Natural killer cell (primary cell): ENCODE results near the gene FOXJ2. TPM values are rescaled to one million over a fixed set of nuclear protein-coding genes. Genes with fewer than 3 reads are reported as not detected.

Source experiments
- ATAC-seq, 3 donors: fragments of 150-1000 bp in 2 of 3; fragments of 200-7000 bp in 1 of 3; cut with Tn5 transposase; 1 replicate in 1 of 3; 2 replicates in 2 of 3; pipeline ENCODE4 v1.10.0; 2021; ENCODE audit warnings: mild to moderate bottlenecking in 2 of 3, moderate library complexity in 2 of 3
- DNase-seq, 2 donors: peaks; one replicate each; pipeline versions ENCODE4 v3.0.0 to v3.0.0-alpha.2; 2013 to 2021; ENCODE audit warnings: mixed read lengths in 1 of 2
- H3K27ac ChIP-seq: one replicate; pipeline ENCODE4 v1.5.1; 2013; ENCODE audit warnings: mild to moderate bottlenecking, low read length
- H3K27me3 ChIP-seq: one replicate; pipeline ENCODE4 v1.6.1; 2013; ENCODE audit warnings: low read length; ENCODE audit not compliant: control insufficient read depth, insufficient read depth
- H3K36me3 ChIP-seq: one replicate; pipeline ENCODE4 v1.6.1; 2013; ENCODE audit warnings: low read length; ENCODE audit not compliant: control insufficient read depth, insufficient read depth
- H3K4me1 ChIP-seq: one replicate; pipeline ENCODE4 v1.6.1; 2013; ENCODE audit warnings: low read length; ENCODE audit not compliant: control insufficient read depth, insufficient read depth
- H3K4me3 ChIP-seq: one replicate; pipeline ENCODE4 v1.5.1; 2013; ENCODE audit warnings: low read length
- H3K9me3 ChIP-seq: one replicate; pipeline ENCODE4 v1.6.1; 2013; ENCODE audit warnings: low read length; ENCODE audit not compliant: control insufficient read depth, insufficient read depth
- H3K27ac Mint-ChIP-seq, 2 donors: one replicate each; pipeline ENCODE4 v1.8.0; 2022; ENCODE audit warnings: mild to moderate bottlenecking in 2 of 2, mixed read lengths in 2 of 2, moderate library complexity in 1 of 2
- H3K27me3 Mint-ChIP-seq, 2 donors: one replicate each; pipeline ENCODE4 v1.8.0; 2022; ENCODE audit warnings: low read depth in 2 of 2, mixed read lengths in 2 of 2
- H3K36me3 Mint-ChIP-seq: one replicate; pipeline ENCODE4 v1.8.0; 2022; ENCODE audit warnings: mixed read lengths
- H3K4me1 Mint-ChIP-seq, 2 donors: one replicate each; pipeline ENCODE4 v1.8.0; 2022; ENCODE audit warnings: mixed read lengths in 2 of 2
- H3K4me3 Mint-ChIP-seq: one replicate; pipeline ENCODE4 v1.8.0; 2022; ENCODE audit warnings: mild to moderate bottlenecking, moderate library complexity, mixed read lengths
- H3K9me3 Mint-ChIP-seq, 2 donors: one replicate each; pipeline ENCODE4 v1.8.0; 2022; ENCODE audit warnings: mixed read lengths in 2 of 2
- WGBS: methylation state at CpG from one replicate; pipeline ENCODE4 v1.1.7; 2013; ENCODE audit warnings: missing lambda C conversion rate; ENCODE audit not compliant: insufficient coverage; 5-methylcytosine and 5-hydroxymethylcytosine counted together
- intact Hi-C: fragments of 100-400 bp; cut with micrococcal nuclease; formaldehyde crosslinking; loops from one replicate; pipeline ENCODE4 v1.14.2; 2022
- total RNA-seq, 4 donors: library from RNA; stranded (reverse); fragments of 120-200 nt in 1 of 4; gene quantifications; one replicate each; pipeline versions ENCODE4 v1.2.3 to v1.2.4, GENCODE V29; 2013 to 2022
- TF ChIP-seq, protein P1 (sequence below): fragments of 200-600 bp; IDR thresholded peaks from one replicate; pipeline ENCODE4 v1.8.0; 2022; ENCODE audit warnings: antibody characterized with exemption

The FOXJ2 gene
- total RNA-seq, 3 donors from 2014 or later (not counting 1 experiment from before 2014, with no cell fraction given) = 27.8 to 28.5 (median 28.4) TPM

DNA sequence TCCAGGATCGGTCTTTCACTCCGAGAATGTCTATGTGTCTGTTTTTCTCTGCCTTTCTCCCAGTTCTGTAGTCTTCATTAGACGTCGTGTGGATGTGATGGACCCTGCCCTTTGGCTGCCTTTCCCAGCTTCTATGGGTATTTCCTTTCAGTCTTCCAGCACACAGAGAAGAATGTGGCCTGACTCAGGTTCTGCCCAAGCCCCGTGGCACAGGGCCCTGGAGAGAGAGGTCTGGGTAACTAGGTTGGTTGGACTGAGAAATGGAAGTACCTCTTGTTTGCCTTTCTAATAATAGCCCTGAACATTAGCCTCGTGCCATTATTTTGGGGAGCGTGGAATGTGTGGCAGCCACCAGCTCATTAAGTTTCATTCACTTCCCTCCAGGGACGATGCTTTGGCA is 3.8 kb downstream of the FOXJ2 start:
- Mint-ChIP-seq H3K36me3 (no peaks in the 10 kb centered on the region), H3K4me1 (peaks cover 71 to 72% of the 10 kb centered on the region in 2 donors), H3K27ac (peak overlapping the region; percentile 57 to 74), H3K4me3 (peak overlapping the region; percentile 58), H3K9me3 (no peaks in the 10 kb centered on the region), H3K27me3 (no peaks in the 10 kb centered on the region)
- ATAC-seq = no peak
- intact Hi-C loops = no loop called here
- TF ChIP-seq, protein P1, sequence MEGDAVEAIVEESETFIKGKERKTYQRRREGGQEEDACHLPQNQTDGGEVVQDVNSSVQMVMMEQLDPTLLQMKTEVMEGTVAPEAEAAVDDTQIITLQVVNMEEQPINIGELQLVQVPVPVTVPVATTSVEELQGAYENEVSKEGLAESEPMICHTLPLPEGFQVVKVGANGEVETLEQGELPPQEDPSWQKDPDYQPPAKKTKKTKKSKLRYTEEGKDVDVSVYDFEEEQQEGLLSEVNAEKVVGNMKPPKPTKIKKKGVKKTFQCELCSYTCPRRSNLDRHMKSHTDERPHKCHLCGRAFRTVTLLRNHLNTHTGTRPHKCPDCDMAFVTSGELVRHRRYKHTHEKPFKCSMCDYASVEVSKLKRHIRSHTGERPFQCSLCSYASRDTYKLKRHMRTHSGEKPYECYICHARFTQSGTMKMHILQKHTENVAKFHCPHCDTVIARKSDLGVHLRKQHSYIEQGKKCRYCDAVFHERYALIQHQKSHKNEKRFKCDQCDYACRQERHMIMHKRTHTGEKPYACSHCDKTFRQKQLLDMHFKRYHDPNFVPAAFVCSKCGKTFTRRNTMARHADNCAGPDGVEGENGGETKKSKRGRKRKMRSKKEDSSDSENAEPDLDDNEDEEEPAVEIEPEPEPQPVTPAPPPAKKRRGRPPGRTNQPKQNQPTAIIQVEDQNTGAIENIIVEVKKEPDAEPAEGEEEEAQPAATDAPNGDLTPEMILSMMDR = no peak
- 85% methylated on average over 7 of the region's 8 CpGs for WGBS
- H3K27ac ChIP-seq = no peak overlapping the region
- H3K4me1 ChIP-seq = peaks cover 60% of the 10 kb centered on the region
- H3K27me3 ChIP-seq = no peaks in the 10 kb centered on the region
- no peak for DNase-seq
- no peaks in the 10 kb centered on the region for H3K9me3 ChIP-seq
- peaks cover 11% of the 10 kb centered on the region for H3K36me3 ChIP-seq
- H3K4me3 ChIP-seq = no peak overlapping the region

DNA sequence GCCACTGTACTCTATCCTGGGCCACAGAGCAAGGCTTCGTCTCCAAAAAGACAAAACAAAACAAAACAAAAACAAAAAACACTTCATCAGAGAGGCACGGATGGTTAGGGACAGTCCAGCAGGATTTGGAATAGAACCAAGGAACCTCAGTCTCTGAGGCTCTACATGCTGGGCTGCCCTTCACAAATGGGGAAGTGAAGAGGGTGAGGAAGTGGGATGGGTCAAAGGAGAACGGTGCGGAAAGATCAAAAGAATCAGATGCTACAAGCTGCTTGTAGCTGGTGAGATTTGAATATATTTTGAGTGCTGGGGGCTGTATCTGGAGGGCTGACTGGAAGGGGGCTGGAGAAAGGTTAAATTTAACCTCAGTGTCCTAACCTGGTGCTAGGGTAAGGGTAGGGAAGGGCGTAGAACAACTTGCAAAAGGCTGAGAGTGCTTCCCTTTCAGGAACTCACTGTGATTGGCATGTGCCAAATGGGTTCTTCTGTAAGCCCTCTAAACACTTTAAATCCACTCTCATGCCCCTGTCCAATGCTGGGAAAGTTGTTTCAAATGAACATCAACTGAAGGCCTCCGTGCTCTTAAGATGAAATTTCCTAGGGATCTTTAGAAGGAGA is 4.6 kb downstream of the FOXJ2 start:
- 6% methylated on average over 6 of the region's 6 CpGs for WGBS
- Mint-ChIP-seq H3K27ac (peak overlapping the region; percentile 28 to 74), H3K4me3 (no peak overlapping the region), H3K4me1 (peaks cover 67 to 68% of the 10 kb centered on the region in 2 donors), H3K9me3 (no peaks in the 10 kb centered on the region), H3K27me3 (no peaks in the 10 kb centered on the region), H3K36me3 (no peaks in the 10 kb centered on the region)
- no peaks in the 10 kb centered on the region for H3K27me3 ChIP-seq
- peaks cover 54% of the 10 kb centered on the region for H3K4me1 ChIP-seq
- no peak overlapping the region for H3K27ac ChIP-seq
- H3K4me3 ChIP-seq = no peak overlapping the region
- TF ChIP-seq, protein P1 = no peak
- H3K9me3 ChIP-seq = no peaks in the 10 kb centered on the region
- H3K36me3 ChIP-seq = peaks cover 18% of the 10 kb centered on the region
- DNase-seq = peak in 1 of 2 donors; percentile 47
- ATAC-seq = no peak
- intact Hi-C loops = no loop called here

DNA sequence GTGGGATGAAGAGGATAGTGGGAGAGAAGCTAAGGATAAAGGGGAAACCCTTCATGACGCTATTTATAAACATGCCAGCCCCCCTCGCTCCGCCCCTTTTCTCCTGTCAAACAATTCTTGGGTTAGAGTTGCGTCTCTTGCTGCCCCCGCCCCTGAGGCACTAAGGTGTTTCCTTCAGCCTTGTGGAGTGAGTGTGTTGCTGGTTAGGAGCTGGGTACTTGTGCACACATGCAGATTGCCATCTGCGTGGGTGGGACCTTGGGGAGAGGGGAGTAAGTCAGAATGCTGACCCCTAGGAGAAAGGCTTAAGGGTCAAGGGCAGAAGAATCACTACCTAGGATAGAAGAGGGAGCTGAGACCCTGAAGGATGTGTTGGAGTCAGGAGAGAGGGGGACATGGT is 5.4 kb downstream of the FOXJ2 start:
- DNase-seq = no peak
- Mint-ChIP-seq H3K4me3 (peak overlapping the region; percentile 65), H3K27ac (peak overlapping the region; percentile 28 to 74), H3K4me1 (peaks cover 64 to 65% of the 10 kb centered on the region in 2 donors), H3K36me3 (no peaks in the 10 kb centered on the region), H3K9me3 (no peaks in the 10 kb centered on the region), H3K27me3 (no peaks in the 10 kb centered on the region)
- Histone ChIP-seq H3K4me1 (peaks cover 50% of the 10 kb centered on the region), H3K4me3 (no peak overlapping the region), H3K36me3 (peaks cover 24% of the 10 kb centered on the region), H3K27ac (no peak overlapping the region), H3K9me3 (no peaks in the 10 kb centered on the region), H3K27me3 (no peaks in the 10 kb centered on the region)
- intact Hi-C loops = no loop called here
- ATAC-seq = no peak
- 93% methylated on average over 6 of the region's 6 CpGs for WGBS
- TF ChIP-seq, protein P1 = no peak

DNA sequence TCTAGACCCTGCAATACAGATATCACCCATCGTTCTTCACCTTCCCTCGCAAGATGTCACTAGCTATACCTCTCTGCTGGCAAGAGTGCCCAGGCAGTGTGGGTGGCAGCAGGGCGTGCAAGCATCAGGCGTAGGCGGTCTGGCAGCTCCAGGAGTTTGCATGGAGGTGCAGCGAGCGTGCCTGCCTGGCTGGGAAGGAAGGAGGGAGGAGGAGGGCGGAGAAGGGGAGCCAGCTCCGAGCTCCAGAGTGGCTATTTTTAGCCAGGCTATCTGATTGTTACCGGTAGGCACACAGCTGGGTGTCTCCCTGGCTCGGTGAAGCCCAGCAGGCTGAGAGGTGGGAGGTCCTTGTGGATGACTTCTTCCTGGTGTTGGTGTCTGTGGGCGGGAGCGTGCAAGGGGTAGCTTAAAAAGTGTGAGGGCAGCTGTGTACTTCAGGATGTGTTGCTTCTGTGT is 6.2 kb downstream of the FOXJ2 start:
- H3K9me3 Mint-ChIP-seq = no peaks in the 10 kb centered on the region
- H3K4me3 Mint-ChIP-seq = peak overlapping the region; percentile 65
- Histone ChIP-seq H3K27me3 (no peaks in the 10 kb centered on the region), H3K9me3 (no peaks in the 10 kb centered on the region), H3K27ac (peak overlapping the region; percentile 13), H3K4me3 (peak overlapping the region; percentile 1), H3K4me1 (peaks cover 43% of the 10 kb centered on the region), H3K36me3 (peaks cover 30% of the 10 kb centered on the region)
- DNase-seq = peak in 1 of 2 donors; percentile 53
- peaks cover 7% of the 10 kb centered on the region for H3K36me3 Mint-ChIP-seq
- ATAC-seq = peak; percentile 66 to 83 (median 81)
- intact Hi-C loops = no loop called here
- TF ChIP-seq, protein P1 = no peak
- peak overlapping the region; percentile 28 to 74 for H3K27ac Mint-ChIP-seq
- 27% methylated on average over 13 of the region's 13 CpGs for WGBS
- no peaks in the 10 kb centered on the region for H3K27me3 Mint-ChIP-seq
- peaks cover 56 to 63% of the 10 kb centered on the region in 2 donors for H3K4me1 Mint-ChIP-seq
